Fibroblast of lung (primary cell): Measurements from ENCODE around the gene UCP3. TPM values are rescaled to one million over a fixed set of nuclear protein-coding genes. Genes with fewer than 3 reads are reported as not detected.

ENCODE experiments used
- DNase-seq, 2 donors: peaks; one replicate each; pipeline versions ENCODE4 v3.0.0 to v3.0.0-alpha.2; 2010; ENCODE audit warnings: low read depth in 2 of 2
- H2AFZ ChIP-seq: 2 replicates; pipeline ENCODE4 v1.5.1; 2012; ENCODE audit warnings: low read length, control low read depth, inconsistent platforms
- H3K27ac ChIP-seq: 2 replicates; pipeline ENCODE4 v1.5.1; 2011; ENCODE audit warnings: low read length, control low read depth; ENCODE audit not compliant: insufficient read depth
- H3K27me3 ChIP-seq: 2 replicates; pipeline ENCODE4 v1.5.1; 2011; ENCODE audit warnings: mild to moderate bottlenecking, low read length; ENCODE audit not compliant: control insufficient read depth, insufficient read depth
- H3K36me3 ChIP-seq: 2 replicates; pipeline ENCODE4 v1.5.1; 2011; ENCODE audit warnings: low read length; ENCODE audit not compliant: control insufficient read depth, insufficient read depth
- H3K4me1 ChIP-seq: 2 replicates; pipeline ENCODE4 v1.5.1; 2011; ENCODE audit warnings: low read length; ENCODE audit not compliant: control insufficient read depth, insufficient read depth; ENCODE audit errors: extremely low read depth
- H3K4me2 ChIP-seq: 2 replicates; pipeline ENCODE4 v1.5.1; 2011; ENCODE audit warnings: low read length, control low read depth; ENCODE audit not compliant: insufficient read depth; ENCODE audit errors: extremely low read depth
- H3K4me3 ChIP-seq, 4 experiments: fragments of 200-600 bp in 1 of 4; sonication (generic) in 1 of 4; replicated peaks in 1 of 4; 2 replicates each; pipeline ENCODE4 v1.5.1; 2011 to 2016; ENCODE audit warnings: low read length in 4 of 4, low read depth in 3 of 4, mild to moderate bottlenecking in 3 of 4, control low read depth in 2 of 4, inconsistent platforms in 1 of 4, mixed read lengths in 1 of 4; ENCODE audit not compliant: insufficient read depth in 1 of 4; ENCODE audit errors: control extremely low read depth in 1 of 4
- H3K79me2 ChIP-seq: 2 replicates; pipeline ENCODE4 v1.5.1; 2012; ENCODE audit warnings: mild to moderate bottlenecking, low read length, inconsistent platforms; ENCODE audit not compliant: control insufficient read depth, insufficient read depth
- H3K9ac ChIP-seq: 2 replicates; pipeline ENCODE4 v1.5.1; 2011; ENCODE audit warnings: mild to moderate bottlenecking, low read length, control low read depth; ENCODE audit not compliant: insufficient read depth
- H3K9me3 ChIP-seq: 2 replicates; pipeline ENCODE4 v1.5.1; 2012; ENCODE audit warnings: low read depth, low read length; ENCODE audit not compliant: control insufficient read depth, insufficient read depth
- H4K20me1 ChIP-seq: 2 replicates; pipeline ENCODE4 v1.5.1; 2011; ENCODE audit warnings: low read length; ENCODE audit not compliant: control insufficient read depth, insufficient read depth; ENCODE audit errors: extremely low read depth
- EZH2 ChIP-seq: IDR thresholded peaks from 2 replicates; pipeline ENCODE4 v1.5.1; 2012; ENCODE audit warnings: low read length, control low read depth, mild to moderate bottlenecking; ENCODE audit errors: missing control alignments
- polyA plus RNA-seq, 2 donors: library from polyadenylated mRNA; depleted of rRNA in 1 of 2; stranded (reverse) in 1 of 2; unstranded in 1 of 2; fragments of >200 nt; gene quantifications; 2 replicates each; pipeline ENCODE4 v1.2.1, GENCODE V29; 2011 to 2012; ENCODE audit warnings: missing spikeins in 1 of 2
- total RNA-seq: library from RNA; depleted of rRNA; stranded (reverse); fragments of >200 nt; gene quantifications from 2 replicates; pipeline ENCODE4 v1.2.1, GENCODE V29; 2014
- TF ChIP-seq, protein P1 (sequence below), 2 donors: IDR thresholded peaks in 1 of 2; conservative IDR thresholded peaks in 1 of 2; 1 replicate in 1 of 2; 2 replicates in 1 of 2; pipeline ENCODE4 v1.5.1; 2011 to 2012; ENCODE audit warnings: low read length in 2 of 2, control low read depth in 1 of 2, inconsistent platforms in 1 of 2, low read depth in 1 of 2, mild to moderate bottlenecking in 1 of 2

The UCP3 gene
- total and polyA plus RNA-seq, 2 donors (not counting 1 experiment from before 2014, with no cell fraction given), result 0.18 to 0.33 TPM

DNA sequence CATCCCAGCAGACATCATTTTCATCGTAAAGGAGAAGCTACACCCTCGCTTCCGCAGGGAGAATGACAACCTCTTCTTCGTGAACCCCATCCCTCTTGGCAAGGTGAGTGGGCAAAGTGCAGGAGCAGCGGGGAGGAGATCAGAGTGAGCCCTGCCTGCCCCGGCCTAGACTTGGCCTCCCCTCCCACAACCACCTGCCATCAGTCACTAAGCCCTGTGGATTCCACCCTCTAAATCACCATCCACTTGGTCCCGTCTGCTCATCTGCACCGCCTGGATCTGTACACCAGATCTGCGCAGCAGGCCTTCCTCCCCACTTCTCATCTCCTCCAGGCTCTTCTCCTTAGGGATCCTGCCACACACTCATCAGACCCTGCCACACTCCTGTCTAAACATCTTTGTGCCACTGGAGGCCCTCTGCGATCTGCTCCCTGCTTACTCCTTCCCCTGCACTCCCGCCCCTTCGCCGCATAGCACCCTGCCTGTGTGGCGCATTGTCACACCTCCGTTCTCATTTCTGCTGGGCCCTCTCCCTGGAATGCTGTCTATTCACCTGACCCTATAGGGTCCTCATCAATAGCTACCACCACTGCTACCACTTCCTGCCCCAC, 40.4 kb downstream of the UCP3 start:
- H4K20me1 ChIP-seq, result no peaks in the 10 kb centered on the region
- no peak for TF ChIP-seq EZH2
- TF ChIP-seq, protein P1, sequence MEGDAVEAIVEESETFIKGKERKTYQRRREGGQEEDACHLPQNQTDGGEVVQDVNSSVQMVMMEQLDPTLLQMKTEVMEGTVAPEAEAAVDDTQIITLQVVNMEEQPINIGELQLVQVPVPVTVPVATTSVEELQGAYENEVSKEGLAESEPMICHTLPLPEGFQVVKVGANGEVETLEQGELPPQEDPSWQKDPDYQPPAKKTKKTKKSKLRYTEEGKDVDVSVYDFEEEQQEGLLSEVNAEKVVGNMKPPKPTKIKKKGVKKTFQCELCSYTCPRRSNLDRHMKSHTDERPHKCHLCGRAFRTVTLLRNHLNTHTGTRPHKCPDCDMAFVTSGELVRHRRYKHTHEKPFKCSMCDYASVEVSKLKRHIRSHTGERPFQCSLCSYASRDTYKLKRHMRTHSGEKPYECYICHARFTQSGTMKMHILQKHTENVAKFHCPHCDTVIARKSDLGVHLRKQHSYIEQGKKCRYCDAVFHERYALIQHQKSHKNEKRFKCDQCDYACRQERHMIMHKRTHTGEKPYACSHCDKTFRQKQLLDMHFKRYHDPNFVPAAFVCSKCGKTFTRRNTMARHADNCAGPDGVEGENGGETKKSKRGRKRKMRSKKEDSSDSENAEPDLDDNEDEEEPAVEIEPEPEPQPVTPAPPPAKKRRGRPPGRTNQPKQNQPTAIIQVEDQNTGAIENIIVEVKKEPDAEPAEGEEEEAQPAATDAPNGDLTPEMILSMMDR (conservative IDR thresholded peaks at IDR 0.05 in 1 of 2, IDR thresholded peaks at IDR 0.05 in 1 of 2; ENCODE audit: low read depth in 1 of 2, low read length in 2 of 2), result no peak
- H3K36me3 ChIP-seq, result no peaks in the 10 kb centered on the region
- H3K4me2 ChIP-seq, result no peak overlapping the region
- no peaks in the 10 kb centered on the region for H3K27me3 ChIP-seq
- DNase-seq, result no peak
- peaks cover 2% of the 10 kb centered on the region for H3K4me1 ChIP-seq
- H3K9ac ChIP-seq, result no peak overlapping the region
- H3K9me3 ChIP-seq, result no peaks in the 10 kb centered on the region
- no peaks in the 10 kb centered on the region for H3K79me2 ChIP-seq
- no peak overlapping the region for H2AFZ ChIP-seq
- H3K27ac ChIP-seq, result no peak overlapping the region
- no peak overlapping the region for H3K4me3 ChIP-seq

DNA sequence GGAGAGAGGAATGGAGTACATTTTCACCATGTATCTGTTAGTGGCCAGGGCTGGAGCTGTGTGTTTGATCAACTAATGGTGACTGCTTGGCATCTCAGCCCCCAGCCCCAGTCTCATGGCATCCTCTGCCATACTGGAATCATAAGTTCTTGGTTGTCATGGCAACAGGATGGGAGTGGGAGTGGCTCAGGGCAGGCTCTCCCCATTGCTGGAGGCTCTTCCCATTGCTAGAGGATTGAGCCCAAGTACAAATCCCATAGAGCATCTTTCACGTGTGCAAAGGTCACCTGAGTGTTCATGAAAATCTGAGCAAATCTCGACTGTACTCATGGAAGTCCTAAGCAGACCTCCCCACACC, 43.1 kb downstream of the UCP3 start:
- Histone ChIP-seq H2AFZ (no peak overlapping the region), H3K36me3 (no peaks in the 10 kb centered on the region), H3K9ac (no peak overlapping the region), H3K27me3 (no peaks in the 10 kb centered on the region), H3K79me2 (no peaks in the 10 kb centered on the region), H3K9me3 (no peaks in the 10 kb centered on the region), H3K4me2 (no peak overlapping the region), H3K27ac (no peak overlapping the region), H4K20me1 (no peaks in the 10 kb centered on the region), H3K4me1 (peaks cover 2% of the 10 kb centered on the region), H3K4me3 (no peak overlapping the region)
- TF ChIP-seq, protein P1 (conservative IDR thresholded peaks at IDR 0.05 in 1 of 2, IDR thresholded peaks at IDR 0.05 in 1 of 2; ENCODE audit: low read depth in 1 of 2, low read length in 2 of 2), result no peak
- no peak for TF ChIP-seq EZH2
- no peak for DNase-seq

DNA sequence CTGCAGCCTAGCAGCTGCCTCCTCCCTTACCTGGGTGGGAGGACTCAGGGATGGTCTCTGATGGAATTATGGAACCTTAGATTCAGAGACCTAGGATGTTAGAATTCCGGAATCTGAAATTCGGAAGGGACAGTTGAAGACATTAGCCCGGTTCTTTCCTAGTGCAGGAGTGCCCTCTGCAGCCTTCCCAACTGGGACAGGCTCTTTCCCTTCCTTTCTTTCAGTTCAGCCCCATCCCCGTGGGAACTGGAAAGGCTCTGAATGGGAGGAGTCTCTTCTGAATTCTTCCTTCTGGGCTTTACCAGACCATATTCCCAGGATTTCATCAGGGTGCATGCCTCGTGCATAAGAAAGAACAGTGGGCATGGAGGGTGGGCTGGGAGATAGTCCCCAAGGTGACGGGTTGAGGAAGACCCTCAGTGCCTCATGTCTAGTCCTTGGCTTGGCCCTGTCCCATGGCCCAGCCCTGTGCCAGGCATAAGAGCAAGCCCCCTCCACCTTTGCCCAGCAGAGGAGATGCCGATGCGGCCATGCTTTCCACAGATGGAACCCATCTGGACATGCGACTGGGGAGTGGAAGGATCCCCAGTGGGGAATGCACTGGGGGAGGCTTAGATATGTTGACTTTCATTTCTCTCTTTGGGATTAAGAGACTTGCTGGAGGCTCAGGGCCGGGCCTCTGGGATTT, 43.7 kb downstream of the UCP3 start:
- Histone ChIP-seq H3K79me2 (no peaks in the 10 kb centered on the region), H3K27me3 (no peaks in the 10 kb centered on the region), H3K36me3 (no peaks in the 10 kb centered on the region), H3K4me1 (peaks cover 2% of the 10 kb centered on the region), H2AFZ (no peak overlapping the region), H4K20me1 (no peaks in the 10 kb centered on the region), H3K27ac (no peak overlapping the region), H3K4me3 (no peak overlapping the region), H3K4me2 (no peak overlapping the region), H3K9me3 (no peaks in the 10 kb centered on the region), H3K9ac (no peak overlapping the region)
- peak; percentile 25 for TF ChIP-seq EZH2
- TF ChIP-seq, protein P1 (conservative IDR thresholded peaks at IDR 0.05 in 1 of 2, IDR thresholded peaks at IDR 0.05 in 1 of 2; ENCODE audit: low read depth in 1 of 2, low read length in 2 of 2), result no peak
- peak in 1 of 2 donors; percentile 14 for DNase-seq
